Dedifferentiated amniotic fluid mesenchymal stem cell (primary cell): Measurements from ENCODE around the gene KRT85.
"Not testable (repeated sequence)": the region's sequence is repeated elsewhere in the genome, so short reads cannot be mapped to it uniquely, and the experiment has no call there.

Experiments used
- DNase-seq: peaks from one replicate; pipeline ENCODE4 v3.0.0-alpha.2; 2016; ENCODE audit errors: extremely low spot score

Gene KRT85

GRCh38 chr12:52366738-52367485 is at the start of gene KRT85:
KRT85 (minus strand) TSS chr12:52367481; CDS start chr12:52367405, 76 bp downstream.
- DNase-seq = no peak

GRCh38 chr12:52416795-52417194 is 49.5 kb upstream of the KRT85 start:
- DNase-seq = no peak

DNA sequence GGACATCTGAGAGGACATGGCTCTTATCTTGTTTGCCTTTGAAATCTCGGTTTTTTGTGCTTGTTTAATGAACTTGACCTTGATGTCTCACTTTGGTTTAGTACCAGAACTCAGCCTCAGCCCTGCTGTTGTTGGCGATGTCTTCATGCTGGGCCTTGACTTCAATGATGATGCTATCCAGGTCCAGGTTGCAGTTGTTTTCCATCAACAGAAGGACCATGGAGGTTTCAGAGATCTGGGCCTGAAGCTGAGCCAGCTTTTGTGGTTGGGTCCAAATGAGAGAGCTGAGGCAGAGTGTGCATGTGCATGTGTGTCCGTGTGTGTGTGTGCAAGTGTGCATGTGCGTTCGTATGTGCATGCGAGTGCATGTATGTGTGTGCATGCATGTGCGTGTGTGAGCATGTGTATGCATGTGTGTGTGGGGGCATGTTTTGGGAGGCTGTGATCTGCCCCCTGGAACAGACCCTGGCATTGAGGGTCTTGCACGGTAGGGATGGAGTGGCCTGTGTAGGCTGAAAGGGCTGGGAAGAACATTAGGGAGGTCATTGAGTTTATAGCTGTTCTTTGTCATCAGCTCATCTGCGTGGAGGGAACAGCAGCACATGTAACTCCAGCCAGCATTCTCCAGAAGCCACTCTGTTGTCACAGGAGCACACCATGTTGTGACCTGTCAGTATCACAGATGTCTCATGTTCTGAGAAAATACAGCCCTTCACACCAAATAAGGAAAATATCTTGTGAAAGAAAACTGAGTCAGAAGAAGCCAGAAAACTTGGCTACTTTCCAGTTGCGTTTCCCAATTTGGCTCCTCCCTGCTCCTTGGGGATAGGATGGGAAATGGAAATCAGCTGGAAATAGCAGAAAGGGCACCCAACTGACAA is 48.8 kb upstream of the KRT85 start:
- peak; percentile 16 for DNase-seq

DNA sequence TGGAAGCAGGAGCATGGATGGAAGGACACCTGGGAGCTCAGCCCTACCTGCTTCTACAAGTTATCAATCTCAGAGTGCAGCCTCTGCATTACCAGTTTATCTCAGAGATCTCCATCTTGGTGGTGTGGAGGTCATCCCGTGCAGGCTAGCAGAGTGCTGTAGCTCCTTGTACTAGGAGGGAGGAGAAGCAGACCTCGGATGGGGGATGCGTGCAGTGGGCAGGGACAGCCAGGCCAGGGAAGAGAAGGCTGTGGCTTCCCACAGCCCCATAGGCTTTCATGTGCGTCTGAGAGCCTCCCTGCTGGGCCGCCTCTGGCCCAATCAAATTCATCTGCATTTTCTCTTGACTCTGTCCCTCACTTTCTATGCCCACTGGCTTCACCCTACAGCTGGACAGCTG is 47.7 kb upstream of the KRT85 start:
- no peak for DNase-seq

- no peak for DNase-seq
Observed at GRCh38 chr12:52413782-52414345, 46.6 kb upstream of the KRT85 start.

DNA sequence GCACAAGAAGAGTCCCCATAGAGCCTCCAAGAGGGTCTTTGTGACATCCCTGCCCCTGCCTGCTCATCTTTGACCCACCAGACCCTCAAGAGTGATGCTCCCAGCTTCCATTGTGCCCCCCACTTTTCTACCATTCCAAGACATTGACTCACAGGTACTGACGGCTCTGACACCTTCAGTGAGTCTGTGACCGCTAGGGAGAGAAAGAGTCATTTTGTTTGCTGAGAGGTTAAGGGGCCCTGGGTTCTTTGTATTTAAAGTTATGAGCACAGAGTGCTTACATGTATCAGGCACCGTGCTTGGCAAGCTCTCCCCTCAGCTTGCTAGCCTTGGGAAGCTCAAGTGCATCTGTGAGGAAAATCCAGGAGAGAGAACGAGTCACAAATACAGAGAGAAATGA is 45.9 kb upstream of the KRT85 start:
- DNase-seq = no peak

GRCh38 chr12:52411815-52412214 is 44.5 kb upstream of the KRT85 start:
- DNase-seq = no peak

GRCh38 chr12:52410589-52411248 is 43.4 kb upstream of the KRT85 start:
- not testable (repeated sequence) for DNase-seq

DNA sequence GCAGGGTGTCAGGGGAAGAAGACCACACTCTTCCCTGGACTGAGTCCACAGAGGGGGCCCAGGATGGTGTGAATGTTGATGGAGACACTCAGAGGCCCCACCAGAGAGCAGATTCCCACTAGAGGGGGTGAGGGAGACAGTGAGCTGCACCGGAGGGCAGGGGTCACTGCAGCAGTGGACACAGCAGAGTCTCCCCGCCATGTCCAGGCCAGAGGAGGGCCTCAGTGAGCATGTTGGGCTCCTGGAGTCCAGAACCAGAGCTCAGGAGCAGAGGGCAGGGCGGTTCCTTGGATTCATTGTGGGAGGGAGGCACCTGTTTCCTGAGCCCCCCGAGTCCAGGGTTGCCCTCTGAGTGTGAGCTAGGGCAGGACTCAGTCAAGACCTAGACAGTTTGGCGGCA is 40.6 kb upstream of the KRT85 start:
- no peak for DNase-seq

- DNase-seq = no peak
Observed at GRCh38 chr12:52405922-52406385, 38.7 kb upstream of the KRT85 start, which contains the start of gene KRT82. KRT82 (minus strand) TSS chr12:52406335; CDS start chr12:52406277, 58 bp downstream.

GRCh38 chr12:52404951-52405350 is 37.7 kb upstream of the KRT85 start:
- no peak for DNase-seq

GRCh38 chr12:52403561-52403960 is 36.3 kb upstream of the KRT85 start:
- no peak for DNase-seq

DNA sequence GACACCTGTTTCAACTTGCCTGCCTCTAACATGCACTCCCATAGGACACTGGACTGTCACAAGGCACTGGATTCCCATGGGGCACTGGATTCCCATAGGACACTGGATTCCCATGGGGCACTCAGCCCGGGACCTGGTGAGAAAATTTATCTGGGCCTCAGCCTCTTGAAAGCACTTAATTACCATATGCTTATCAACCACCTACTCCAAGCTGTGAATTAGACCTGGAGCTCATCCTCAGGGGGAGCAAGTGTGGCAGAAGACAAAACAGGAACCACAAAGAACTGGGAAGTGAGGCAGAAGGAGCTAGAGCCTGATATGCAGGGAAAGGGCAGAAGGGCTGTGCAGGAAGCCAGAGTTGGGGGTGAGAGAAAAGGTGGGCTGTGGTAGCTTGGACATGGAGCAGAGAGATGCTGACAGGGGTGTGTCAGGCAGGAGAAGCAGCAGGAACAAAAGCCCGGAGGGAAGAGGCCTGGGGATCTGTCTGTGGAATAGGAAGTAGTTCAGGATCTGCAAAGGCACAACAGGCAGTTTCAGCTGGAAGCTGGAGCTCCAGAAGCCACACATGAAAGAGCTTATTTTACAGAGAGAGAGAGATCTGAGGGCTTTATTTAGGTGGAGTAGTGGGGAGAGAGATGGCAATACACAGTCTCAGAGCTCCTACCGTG is 35.7 kb upstream of the KRT85 start:
- DNase-seq = no peak

DNA sequence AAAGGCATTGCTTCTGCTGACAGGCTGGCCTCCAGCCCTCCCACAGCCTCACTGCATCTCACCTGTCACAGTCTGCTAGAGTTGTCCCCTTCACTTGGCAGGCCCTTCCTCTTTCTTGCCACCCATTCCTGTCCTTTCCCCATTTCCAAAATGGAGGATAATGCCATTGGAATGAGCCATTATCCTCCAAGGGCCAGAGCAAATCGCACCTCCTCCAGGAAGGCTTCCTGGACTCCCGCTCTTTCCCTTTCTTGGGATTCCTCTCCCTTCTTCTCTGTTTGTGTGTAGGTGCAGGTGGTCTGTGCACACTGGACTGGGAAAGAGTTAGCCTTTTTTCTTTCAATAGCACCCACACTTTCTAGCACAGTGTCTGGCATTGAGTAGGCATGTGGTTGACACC is 35.1 kb upstream of the KRT85 start:
- no peak for DNase-seq

DNA sequence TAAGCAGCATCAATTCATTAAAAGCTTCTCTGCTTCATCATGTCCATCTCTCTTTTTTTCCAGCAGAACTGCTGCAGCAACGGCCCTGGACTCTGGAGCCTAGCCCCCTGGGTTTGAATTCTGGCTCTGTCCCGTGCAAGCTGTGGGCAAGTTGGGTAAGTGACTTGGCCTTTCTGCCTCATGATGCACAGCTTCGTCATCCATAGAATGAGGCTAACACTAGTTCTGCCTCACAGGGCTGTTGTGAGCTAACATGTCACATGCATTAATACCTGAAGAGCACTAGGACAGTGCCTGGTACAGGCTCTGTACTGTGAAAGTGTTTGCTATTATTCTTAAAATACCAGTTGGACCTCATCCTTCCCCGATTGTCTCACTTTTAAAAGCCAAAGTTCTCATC is 34.6 kb upstream of the KRT85 start:
- DNase-seq = no peak

GRCh38 chr12:52401526-52401925 is 34.2 kb upstream of the KRT85 start:
- no peak for DNase-seq

- DNase-seq = no peak
Observed at GRCh38 chr12:52400906-52401305, 33.6 kb upstream of the KRT85 start.

GRCh38 chr12:52399756-52400155 is 32.5 kb upstream of the KRT85 start:
- DNase-seq = no peak

- DNase-seq = no peak
Observed at GRCh38 chr12:52398176-52398575, 30.9 kb upstream of the KRT85 start.

- DNase-seq = no peak
Observed at GRCh38 chr12:52396656-52397055, 29.4 kb upstream of the KRT85 start.

GRCh38 chr12:52395761-52396434 is 28.6 kb upstream of the KRT85 start:
- no peak for DNase-seq
